Subcutaneous adipose tissue (tissue), 4 donors: ENCODE data around the gene RNF217. TPM values are rescaled to one million over a fixed set of nuclear protein-coding genes. Genes with fewer than 3 reads are reported as not detected.

Experiments used
- total RNA-seq, 4 donors: library from RNA; depleted of rRNA; stranded (reverse); fragments of >200 nt; gene quantifications; one replicate each; pipeline ENCODE4 v1.1.0, GENCODE V29; 2016
- TF ChIP-seq, protein P1 (sequence below): fragments of 450-650 bp; IDR thresholded peaks from one replicate; pipeline ENCODE4 v1.5.1; 2016; ENCODE audit warnings: low read depth, mild to moderate bottlenecking, control low read depth, antibody characterized with exemption, moderate library complexity

The RNF217 gene
- total RNA-seq, 4 donors from 2014 or later: 41.8 to 69.5 (median 47.2) TPM

DNA sequence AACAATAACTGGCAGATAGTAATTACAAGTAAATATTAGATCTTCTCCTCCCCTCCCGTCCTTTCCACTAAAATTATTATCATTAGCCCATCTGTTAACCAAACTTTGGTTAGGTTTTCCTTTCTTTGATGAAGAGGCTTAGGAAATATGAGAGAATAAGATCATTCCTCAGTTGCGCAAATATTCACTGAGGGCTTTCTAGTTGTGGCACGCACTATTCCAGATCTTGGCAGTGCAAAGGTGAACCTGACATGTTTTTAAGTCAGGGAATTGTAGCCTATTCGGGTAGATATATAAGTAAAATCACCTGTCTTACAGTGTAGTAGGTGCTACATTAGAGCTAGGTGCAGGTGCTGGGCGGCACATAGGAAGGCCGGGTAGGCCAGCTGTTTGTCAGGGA is 31.1 kb downstream of the RNF217 start:
- TF ChIP-seq, protein P1, sequence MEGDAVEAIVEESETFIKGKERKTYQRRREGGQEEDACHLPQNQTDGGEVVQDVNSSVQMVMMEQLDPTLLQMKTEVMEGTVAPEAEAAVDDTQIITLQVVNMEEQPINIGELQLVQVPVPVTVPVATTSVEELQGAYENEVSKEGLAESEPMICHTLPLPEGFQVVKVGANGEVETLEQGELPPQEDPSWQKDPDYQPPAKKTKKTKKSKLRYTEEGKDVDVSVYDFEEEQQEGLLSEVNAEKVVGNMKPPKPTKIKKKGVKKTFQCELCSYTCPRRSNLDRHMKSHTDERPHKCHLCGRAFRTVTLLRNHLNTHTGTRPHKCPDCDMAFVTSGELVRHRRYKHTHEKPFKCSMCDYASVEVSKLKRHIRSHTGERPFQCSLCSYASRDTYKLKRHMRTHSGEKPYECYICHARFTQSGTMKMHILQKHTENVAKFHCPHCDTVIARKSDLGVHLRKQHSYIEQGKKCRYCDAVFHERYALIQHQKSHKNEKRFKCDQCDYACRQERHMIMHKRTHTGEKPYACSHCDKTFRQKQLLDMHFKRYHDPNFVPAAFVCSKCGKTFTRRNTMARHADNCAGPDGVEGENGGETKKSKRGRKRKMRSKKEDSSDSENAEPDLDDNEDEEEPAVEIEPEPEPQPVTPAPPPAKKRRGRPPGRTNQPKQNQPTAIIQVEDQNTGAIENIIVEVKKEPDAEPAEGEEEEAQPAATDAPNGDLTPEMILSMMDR: no peak

DNA sequence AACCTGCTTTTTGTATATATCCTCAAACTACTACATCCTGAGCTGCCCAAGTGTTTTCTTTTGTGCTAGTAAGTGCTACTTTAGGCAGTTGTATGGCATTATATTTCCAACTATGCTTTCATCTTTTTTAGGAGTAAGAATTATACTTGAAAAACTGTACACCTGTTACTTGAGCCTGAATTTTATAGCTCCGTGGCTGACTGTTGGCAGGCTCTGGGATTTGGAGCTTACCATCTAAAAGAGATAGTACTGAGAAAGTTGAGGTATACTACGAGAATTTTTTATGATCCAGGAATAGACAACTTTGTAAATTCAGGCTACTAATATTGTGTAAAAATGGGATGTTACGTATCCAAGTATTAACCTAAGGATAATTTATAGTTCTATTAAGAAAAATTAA is 32.4 kb downstream of the RNF217 start:
- TF ChIP-seq, protein P1: no peak

DNA sequence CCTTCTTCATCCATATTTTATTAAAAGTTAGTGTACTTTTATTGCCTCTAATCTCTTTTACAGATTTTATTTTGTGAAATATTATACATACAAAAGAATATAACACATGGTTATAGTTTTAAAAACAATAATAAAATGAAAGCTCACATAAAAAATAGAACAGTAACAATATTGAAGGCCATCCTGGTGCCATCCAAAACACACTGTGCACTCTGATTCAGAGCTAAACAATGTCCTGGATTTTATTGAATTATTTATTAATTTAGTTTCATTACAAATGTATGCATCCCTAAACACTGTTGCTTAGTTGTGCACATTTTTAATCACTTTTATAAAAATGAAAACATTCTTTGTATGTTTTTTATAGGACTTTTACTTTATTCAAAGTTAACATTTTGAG is 32.9 kb downstream of the RNF217 start:
- TF ChIP-seq, protein P1: no peak

DNA sequence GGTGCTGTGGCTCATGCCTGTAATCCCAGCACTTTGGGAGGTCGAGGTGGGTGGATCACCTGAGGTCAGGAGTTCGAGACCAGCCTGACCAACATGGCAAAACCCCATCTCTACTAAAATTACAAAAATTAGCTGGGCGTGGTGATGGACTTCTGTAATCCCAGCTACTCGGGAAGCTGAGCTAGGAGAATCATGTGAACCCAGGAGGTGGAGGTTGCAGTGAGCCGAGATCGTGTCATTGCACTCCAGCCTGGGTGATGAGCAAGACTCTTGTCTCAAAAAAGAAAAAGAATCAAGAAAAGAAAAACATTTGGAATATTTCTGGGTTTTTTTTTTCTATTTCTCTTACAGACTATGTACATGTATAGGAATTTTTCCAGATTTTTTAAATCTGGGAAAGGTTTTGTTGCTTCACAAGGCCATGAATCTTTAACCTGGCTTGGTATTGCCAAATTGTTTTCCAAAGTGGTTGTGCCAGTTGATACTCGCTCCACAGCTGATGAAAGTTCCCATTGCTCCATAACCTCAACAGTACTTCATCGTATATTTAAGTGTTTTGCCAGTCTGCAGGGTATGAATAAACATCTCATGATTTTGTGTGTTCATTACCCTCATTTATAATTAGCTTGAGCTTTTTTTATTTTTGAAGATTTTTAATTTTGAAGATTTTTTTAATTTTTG is 33.5 kb downstream of the RNF217 start:
- TF ChIP-seq, protein P1: no peak

DNA sequence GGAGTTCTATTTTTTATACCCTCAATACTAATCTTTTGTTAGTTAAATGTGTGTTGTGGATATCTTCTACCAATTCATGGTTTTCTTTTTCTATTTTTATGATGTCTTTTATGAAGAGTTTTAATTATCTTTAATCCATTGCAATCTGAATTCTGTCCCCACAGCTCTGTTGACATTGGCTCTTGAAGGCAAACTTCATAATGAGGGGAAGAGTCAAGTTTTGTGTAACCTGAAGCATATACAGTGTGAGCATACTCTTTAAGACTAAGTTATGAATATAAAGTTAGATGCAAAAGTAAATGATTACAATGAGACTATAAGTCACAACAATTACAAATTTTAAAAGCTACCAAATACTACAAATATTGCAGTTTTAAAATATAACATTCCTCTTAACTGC is 34.2 kb downstream of the RNF217 start:
- TF ChIP-seq, protein P1: no peak

DNA sequence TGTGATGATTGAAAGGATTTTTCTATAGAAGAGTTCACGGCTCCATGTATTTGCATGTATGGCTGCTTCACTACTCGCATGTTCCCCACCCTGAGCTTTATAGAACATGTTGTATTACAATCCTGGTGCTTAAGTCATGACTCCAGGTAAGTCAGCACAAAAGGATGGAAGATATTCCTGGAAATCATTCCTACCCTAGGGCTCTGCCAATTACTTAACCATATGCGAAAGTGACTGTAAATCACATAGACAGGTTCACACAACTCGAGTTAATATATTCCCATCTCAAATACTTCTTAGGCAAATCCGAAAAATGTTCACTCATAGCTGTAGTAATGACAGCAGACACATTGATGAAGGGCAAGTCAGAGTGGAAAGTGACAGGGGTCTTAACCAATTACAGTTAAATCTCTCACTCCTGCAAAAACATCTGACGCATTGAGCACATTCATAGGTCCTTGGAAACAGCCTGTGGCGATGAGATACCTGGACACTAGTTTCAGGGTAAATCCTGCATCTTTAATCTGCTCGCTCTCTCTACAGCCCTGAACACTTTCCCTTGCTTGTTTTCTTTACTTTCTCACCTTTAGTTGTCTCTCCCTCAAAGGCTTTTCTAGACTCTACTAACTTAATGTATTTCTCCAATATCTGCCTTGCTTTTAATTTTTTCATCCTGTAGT is 35.1 kb downstream of the RNF217 start:
- TF ChIP-seq, protein P1: no peak

DNA sequence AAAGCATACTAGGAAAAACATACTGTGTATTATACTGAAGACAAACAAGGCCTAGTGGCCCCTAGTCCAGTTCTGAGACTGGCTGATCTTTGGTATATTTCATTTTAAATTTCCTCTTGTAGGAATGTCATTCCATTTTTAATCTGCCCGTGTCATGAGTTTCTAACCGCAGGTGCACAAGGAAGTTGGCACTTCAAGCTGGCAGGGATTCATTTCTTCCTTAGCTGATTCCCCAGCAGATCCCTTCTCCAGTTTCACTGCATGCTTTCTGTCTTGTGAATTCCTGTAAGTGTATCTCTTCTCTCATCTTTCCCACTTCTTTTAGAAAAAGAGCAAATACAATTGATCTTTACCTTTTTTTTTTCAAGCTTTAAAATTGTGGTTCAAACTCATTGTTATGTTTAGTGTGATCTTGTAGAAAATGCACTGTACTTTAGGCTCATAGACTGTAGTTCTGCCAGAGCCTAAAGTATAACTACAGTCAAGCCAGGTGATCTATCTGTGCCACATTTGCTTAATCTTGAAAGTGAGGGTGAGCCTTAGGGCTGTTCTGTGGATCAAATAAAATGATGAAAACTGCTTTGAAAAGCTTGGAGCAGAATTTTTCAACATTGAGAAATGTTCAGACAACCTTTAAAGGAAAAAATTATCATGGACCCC is 37.0 kb downstream of the RNF217 start:
- TF ChIP-seq, protein P1: no peak
